Activated T-cell treated with anti-CD3 and anti-CD28 coated beads, Interleukin-2, amount 50 U/mL, for 24 hours (primary cell): ENCODE measurements around the gene MYO1E.
A peak's percentile ranks its signal among the peaks of the same experiment; 100 is the strongest.

Source experiments
- DNase-seq: peaks from one replicate; pipeline ENCODE4 v3.0.0-alpha.2; 2020
- H3K27ac Mint-ChIP-seq: 2 replicates; pipeline ENCODE4 v1.8.0; 2020; ENCODE audit warnings: mild to moderate bottlenecking, mixed read lengths
- H3K27me3 Mint-ChIP-seq: 2 replicates; pipeline ENCODE4 v1.8.0; 2020; ENCODE audit warnings: mixed read lengths
- H3K36me3 Mint-ChIP-seq: 2 replicates; pipeline ENCODE4 v1.8.0; 2020; ENCODE audit warnings: low read depth, mixed read lengths
- H3K4me1 Mint-ChIP-seq: 2 replicates; pipeline ENCODE4 v1.8.0; 2020; ENCODE audit warnings: low read depth, mixed read lengths
- H3K4me3 Mint-ChIP-seq: 2 replicates; pipeline ENCODE4 v1.8.0; 2020; ENCODE audit warnings: mild to moderate bottlenecking, moderate library complexity, mixed read lengths
- H3K9me3 Mint-ChIP-seq: 2 replicates; pipeline ENCODE4 v1.8.0; 2020; ENCODE audit warnings: mixed read lengths

Gene MYO1E

GRCh38 chr15:59249816-59250215 is 122.9 kb downstream of the MYO1E start:
- H3K9me3 Mint-ChIP-seq: no peaks in the 10 kb centered on the region
- H3K27ac Mint-ChIP-seq: peak overlapping the region; percentile 12
- peaks cover 3% of the 10 kb centered on the region for H3K27me3 Mint-ChIP-seq
- DNase-seq: no peak
- no peak overlapping the region for H3K4me3 Mint-ChIP-seq
- H3K4me1 Mint-ChIP-seq: peaks cover 26% of the 10 kb centered on the region
- H3K36me3 Mint-ChIP-seq: no peaks in the 10 kb centered on the region

DNA sequence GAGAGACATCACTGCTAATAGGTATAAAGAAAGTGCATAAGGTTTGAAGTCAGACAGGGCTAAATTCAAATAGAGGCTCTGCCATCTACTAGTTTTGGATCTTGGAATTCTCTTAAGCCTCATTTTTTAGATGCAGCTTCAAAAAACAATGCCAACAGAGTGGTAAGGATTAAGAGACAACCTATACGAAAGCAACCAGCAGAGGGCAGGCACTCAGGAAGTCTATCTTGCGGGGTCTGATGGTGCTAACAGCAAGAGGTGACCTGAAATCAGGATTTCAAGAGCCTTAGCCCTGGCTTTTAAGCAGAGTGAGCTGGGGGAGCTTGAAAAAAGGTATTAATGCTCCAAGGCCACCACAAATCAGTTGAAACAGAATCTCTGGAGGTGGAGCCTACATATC is 125.3 kb downstream of the MYO1E start:
- Mint-ChIP-seq H3K4me1 (peaks cover 31% of the 10 kb centered on the region), H3K27me3 (no peaks in the 10 kb centered on the region), H3K4me3 (no peak overlapping the region), H3K9me3 (no peaks in the 10 kb centered on the region), H3K27ac (no peak overlapping the region), H3K36me3 (no peaks in the 10 kb centered on the region)
- peak; percentile 48 for DNase-seq

DNA sequence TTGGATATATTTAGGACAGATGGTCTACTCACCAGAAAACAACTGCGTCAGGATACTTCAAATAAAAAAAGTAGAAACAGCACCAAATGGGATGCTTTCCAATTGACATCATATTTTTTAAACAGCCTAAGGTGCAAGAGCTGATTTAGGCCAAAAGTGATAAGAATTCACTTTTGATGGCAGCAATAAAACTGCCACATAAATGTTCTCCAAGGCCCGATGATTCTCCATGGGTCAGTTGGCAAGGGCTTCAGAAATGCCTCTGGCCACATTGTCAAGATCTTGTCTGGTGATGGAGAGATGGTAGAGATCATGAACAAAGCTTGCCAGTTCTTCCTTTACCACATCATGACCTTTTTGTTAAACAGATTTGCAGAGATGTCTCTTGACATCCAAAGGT is 127.1 kb downstream of the MYO1E start:
- no peaks in the 10 kb centered on the region for H3K27me3 Mint-ChIP-seq
- H3K4me1 Mint-ChIP-seq: peaks cover 22% of the 10 kb centered on the region
- H3K4me3 Mint-ChIP-seq: no peak overlapping the region
- no peak for DNase-seq
- H3K27ac Mint-ChIP-seq: no peak overlapping the region
- no peaks in the 10 kb centered on the region for H3K9me3 Mint-ChIP-seq
- no peaks in the 10 kb centered on the region for H3K36me3 Mint-ChIP-seq

DNA sequence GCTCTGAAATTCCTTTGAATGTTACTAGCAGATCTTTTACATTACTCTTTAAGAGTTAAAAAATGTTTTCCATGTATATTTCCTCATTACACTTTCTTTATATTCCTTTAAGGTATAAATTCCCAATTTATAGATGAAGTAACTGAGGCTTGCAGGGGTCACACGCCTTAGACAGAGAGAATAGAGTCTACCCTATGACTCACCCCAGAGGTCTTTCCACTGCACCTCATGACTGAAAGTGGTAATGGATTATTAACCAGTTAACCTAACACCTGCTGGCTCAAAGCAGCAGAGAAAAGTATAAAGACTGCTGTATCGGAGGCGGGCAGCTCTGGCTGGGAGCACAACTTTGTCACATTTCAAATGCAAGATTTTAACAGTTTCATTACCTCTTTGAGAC is 128.3 kb downstream of the MYO1E start:
- Mint-ChIP-seq H3K36me3 (no peaks in the 10 kb centered on the region), H3K4me3 (no peak overlapping the region), H3K27ac (no peak overlapping the region), H3K9me3 (no peaks in the 10 kb centered on the region), H3K4me1 (peaks cover 13% of the 10 kb centered on the region), H3K27me3 (no peaks in the 10 kb centered on the region)
- no peak for DNase-seq

GRCh38 chr15:59243622-59244021 is 129.0 kb downstream of the MYO1E start:
- no peak overlapping the region for H3K4me3 Mint-ChIP-seq
- H3K36me3 Mint-ChIP-seq: no peaks in the 10 kb centered on the region
- no peaks in the 10 kb centered on the region for H3K9me3 Mint-ChIP-seq
- H3K27me3 Mint-ChIP-seq: no peaks in the 10 kb centered on the region
- peaks cover 9% of the 10 kb centered on the region for H3K4me1 Mint-ChIP-seq
- DNase-seq: no peak
- no peak overlapping the region for H3K27ac Mint-ChIP-seq

DNA sequence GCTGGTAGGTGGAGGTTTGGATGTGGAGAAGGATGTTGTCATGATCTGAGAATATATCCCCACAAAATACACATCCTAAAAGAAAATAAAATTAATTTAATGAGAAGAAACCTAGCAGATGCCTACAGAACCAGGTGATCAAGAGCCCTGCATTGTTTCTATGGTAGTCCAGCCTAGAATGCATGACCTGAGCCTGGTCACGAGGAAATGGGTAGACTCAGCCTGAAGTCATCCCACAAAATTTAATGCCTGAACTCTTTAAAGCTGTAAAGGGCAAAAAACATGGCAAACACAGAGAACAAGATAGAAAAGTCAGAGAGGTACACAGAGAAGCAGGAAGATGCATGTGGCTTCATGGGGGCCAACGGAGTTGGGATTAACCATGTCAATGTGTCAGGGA is 130.0 kb downstream of the MYO1E start:
- Mint-ChIP-seq H3K4me1 (peaks cover 7% of the 10 kb centered on the region), H3K27me3 (no peaks in the 10 kb centered on the region), H3K36me3 (no peaks in the 10 kb centered on the region), H3K4me3 (no peak overlapping the region), H3K9me3 (no peaks in the 10 kb centered on the region), H3K27ac (no peak overlapping the region)
- DNase-seq: no peak

- Mint-ChIP-seq H3K4me1 (peaks cover 9% of the 10 kb centered on the region), H3K27me3 (no peaks in the 10 kb centered on the region), H3K27ac (no peak overlapping the region), H3K9me3 (no peaks in the 10 kb centered on the region), H3K36me3 (no peaks in the 10 kb centered on the region), H3K4me3 (no peak overlapping the region)
- no peak for DNase-seq
Measured at GRCh38 chr15:59240036-59240435, 132.6 kb downstream of the MYO1E start.

DNA sequence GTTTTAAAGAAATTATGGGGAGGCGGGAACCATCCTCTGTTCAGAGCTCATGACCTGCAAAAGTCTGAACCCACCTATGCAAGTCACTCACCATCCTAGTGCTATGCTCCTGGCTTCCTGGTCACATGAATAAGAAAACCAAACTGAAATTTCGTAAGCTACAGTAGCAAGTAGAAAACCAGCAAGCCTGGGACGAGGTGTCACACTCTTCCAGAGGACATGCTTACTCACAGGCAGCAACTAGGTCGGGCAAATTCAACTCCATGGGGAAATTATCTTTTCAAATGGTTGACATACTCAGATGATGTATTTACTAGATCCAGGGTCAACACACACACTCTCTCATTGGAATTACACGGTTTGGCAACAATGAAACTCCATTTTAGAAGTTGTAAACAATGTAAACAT is 134.7 kb downstream of the MYO1E start:
- no peak overlapping the region for H3K4me3 Mint-ChIP-seq
- H3K27ac Mint-ChIP-seq: no peak overlapping the region
- no peaks in the 10 kb centered on the region for H3K9me3 Mint-ChIP-seq
- H3K27me3 Mint-ChIP-seq: no peaks in the 10 kb centered on the region
- peaks cover 4% of the 10 kb centered on the region for H3K4me1 Mint-ChIP-seq
- DNase-seq: no peak
- H3K36me3 Mint-ChIP-seq: no peaks in the 10 kb centered on the region

GRCh38 chr15:59237119-59237855 is 135.4 kb downstream of the MYO1E start:
- Mint-ChIP-seq H3K27me3 (no peaks in the 10 kb centered on the region), H3K36me3 (no peaks in the 10 kb centered on the region), H3K9me3 (no peaks in the 10 kb centered on the region), H3K27ac (no peak overlapping the region), H3K4me1 (peaks cover 4% of the 10 kb centered on the region), H3K4me3 (no peak overlapping the region)
- DNase-seq: no peak

GRCh38 chr15:59236394-59236793 is 136.3 kb downstream of the MYO1E start:
- no peak for DNase-seq
- Mint-ChIP-seq H3K36me3 (no peaks in the 10 kb centered on the region), H3K4me1 (peaks cover 4% of the 10 kb centered on the region), H3K9me3 (no peaks in the 10 kb centered on the region), H3K27ac (no peak overlapping the region), H3K27me3 (no peaks in the 10 kb centered on the region), H3K4me3 (no peak overlapping the region)

GRCh38 chr15:59232476-59232875 is 140.2 kb downstream of the MYO1E start:
- Mint-ChIP-seq H3K36me3 (no peaks in the 10 kb centered on the region), H3K27me3 (no peaks in the 10 kb centered on the region), H3K27ac (no peak overlapping the region), H3K4me3 (no peak overlapping the region), H3K4me1 (peaks cover 4% of the 10 kb centered on the region), H3K9me3 (no peaks in the 10 kb centered on the region)
- DNase-seq: no peak

DNA sequence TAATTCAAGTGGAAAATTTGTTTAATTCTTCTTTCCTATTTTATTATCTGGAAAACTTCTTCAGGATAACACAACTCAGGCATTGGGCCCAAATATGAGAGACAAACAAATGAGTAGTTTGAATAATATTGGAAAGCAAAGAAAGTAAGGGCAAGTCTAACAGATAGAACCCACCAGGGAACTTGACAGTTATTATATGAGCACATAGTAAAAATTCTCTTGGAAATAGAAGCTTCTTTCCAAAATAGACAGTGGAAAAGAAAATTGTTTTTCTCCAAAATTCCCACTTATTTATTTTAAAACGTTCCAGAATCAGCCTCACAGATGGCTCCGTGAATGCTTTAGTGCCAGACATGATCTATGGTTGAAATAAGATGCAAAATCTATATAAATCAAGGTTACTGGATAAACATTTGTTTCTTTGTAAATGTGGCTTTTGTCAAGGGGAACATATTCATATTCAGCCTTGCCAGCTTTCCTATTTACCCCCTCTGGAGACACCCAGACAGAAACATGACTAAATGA is 142.1 kb downstream of the MYO1E start:
- Mint-ChIP-seq H3K36me3 (no peaks in the 10 kb centered on the region), H3K27me3 (no peaks in the 10 kb centered on the region), H3K4me3 (no peak overlapping the region), H3K9me3 (no peaks in the 10 kb centered on the region), H3K4me1 (no peaks in the 10 kb centered on the region), H3K27ac (no peak overlapping the region)
- no peak for DNase-seq

DNA sequence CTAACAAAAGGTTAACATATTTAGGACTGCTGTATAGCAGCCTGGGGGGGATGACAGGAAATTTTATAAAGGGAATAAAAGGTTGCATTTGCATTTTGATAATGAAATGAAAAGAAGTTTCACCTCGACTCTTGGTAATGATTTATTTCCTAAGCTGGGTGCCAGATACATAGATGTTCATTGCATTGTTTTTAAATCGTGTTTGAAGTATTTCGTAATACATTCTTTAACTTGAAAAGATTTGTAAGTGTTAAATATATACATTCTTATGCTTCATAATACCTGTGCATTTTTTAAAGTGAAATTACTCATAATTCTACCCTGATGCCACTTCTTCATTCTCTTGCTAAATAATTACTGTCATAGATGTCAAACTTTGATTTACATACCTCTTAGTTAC is 143.2 kb downstream of the MYO1E start:
- peaks cover 5% of the 10 kb centered on the region for H3K27me3 Mint-ChIP-seq
- no peak overlapping the region for H3K4me3 Mint-ChIP-seq
- no peaks in the 10 kb centered on the region for H3K9me3 Mint-ChIP-seq
- no peak for DNase-seq
- H3K27ac Mint-ChIP-seq: no peak overlapping the region
- no peaks in the 10 kb centered on the region for H3K36me3 Mint-ChIP-seq
- H3K4me1 Mint-ChIP-seq: no peaks in the 10 kb centered on the region

- Mint-ChIP-seq H3K36me3 (no peaks in the 10 kb centered on the region), H3K27me3 (peaks cover 5% of the 10 kb centered on the region)
- DNase-seq: no peak
Measured at GRCh38 chr15:59229015-59229414, 143.7 kb downstream of the MYO1E start.

DNA sequence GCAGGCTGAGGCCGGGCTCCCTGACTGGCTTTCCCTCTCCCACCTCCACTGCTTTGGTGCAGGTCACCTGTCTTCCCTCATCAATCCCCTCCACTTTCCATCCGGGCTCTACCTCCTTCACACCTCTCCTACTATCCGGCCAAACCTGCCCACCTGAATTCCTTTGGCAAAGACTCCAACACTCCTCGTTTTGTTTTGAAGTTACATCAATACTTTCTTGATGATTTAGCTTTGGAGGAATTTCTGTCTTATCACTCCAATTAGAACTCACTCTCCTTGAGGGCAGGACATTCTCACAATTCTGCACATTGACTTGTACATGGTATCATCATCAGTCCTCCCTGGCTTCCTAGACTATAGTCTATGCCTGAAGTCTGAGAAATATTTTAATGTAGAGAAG is 145.7 kb downstream of the MYO1E start:
- Mint-ChIP-seq H3K4me3 (no peak overlapping the region), H3K4me1 (no peaks in the 10 kb centered on the region), H3K27me3 (peaks cover 5% of the 10 kb centered on the region), H3K9me3 (no peaks in the 10 kb centered on the region), H3K36me3 (no peaks in the 10 kb centered on the region), H3K27ac (no peak overlapping the region)
- DNase-seq: no peak

More at GRCh38 chr15:59229015-59229414, 143.7 kb downstream of the MYO1E start:
- no peak overlapping the region for H3K4me3 Mint-ChIP-seq
- H3K4me1 Mint-ChIP-seq: no peaks in the 10 kb centered on the region
- H3K9me3 Mint-ChIP-seq: no peaks in the 10 kb centered on the region
- H3K27ac Mint-ChIP-seq: no peak overlapping the region
